22Rv1 (cell line): Measurements from ENCODE around the gene ZCCHC17.

Experiments
- ZFX ChIP-seq: fragments of 450-650 bp; IDR thresholded peaks from 2 replicates; pipeline ENCODE4 v1.6.1; 2017; ENCODE audit warnings: antibody characterized with exemption, borderline replicate concordance
- TF ChIP-seq, protein P1 (sequence below): fragments of 450-650 bp; IDR thresholded peaks from 2 replicates; pipeline ENCODE4 v1.5.1; 2017; ENCODE audit warnings: mild to moderate bottlenecking

DNA sequence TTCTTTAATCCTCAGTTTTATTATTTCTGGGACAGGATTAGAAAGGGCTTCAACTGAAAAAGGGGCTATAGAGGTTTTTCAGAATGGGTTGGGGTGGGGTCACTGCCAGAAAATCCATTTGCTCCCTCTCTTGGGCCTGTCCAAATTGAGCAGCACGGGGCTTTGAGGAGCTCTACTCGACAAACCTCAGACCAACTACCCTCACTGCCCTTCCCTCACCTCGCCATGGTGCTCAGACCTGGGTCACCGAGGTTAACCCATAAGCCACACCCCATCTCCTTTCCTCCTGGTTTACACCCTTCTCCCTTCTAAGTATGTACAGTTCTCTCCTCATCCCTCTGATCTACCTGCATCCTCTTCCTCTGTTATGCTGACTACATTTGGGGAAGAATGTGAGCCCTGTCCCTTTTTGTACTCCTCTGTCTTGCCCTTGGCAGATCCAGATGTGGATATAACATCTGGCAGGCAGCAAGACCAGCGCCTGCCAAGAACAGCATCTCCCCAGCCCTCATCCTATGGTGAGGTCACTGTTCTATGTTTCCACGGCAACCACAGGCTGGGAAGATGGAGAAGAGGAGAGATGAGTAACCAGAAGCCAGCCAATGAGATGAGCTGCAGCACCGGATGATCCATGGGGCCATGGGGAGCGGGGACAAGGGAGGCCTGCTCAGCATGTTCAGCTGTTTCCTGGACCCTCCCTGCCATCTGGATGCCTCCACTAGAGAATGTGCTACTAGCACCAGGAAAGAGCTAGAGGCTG is 79.7 kb downstream of the ZCCHC17 start:
- TF ChIP-seq, protein P1, sequence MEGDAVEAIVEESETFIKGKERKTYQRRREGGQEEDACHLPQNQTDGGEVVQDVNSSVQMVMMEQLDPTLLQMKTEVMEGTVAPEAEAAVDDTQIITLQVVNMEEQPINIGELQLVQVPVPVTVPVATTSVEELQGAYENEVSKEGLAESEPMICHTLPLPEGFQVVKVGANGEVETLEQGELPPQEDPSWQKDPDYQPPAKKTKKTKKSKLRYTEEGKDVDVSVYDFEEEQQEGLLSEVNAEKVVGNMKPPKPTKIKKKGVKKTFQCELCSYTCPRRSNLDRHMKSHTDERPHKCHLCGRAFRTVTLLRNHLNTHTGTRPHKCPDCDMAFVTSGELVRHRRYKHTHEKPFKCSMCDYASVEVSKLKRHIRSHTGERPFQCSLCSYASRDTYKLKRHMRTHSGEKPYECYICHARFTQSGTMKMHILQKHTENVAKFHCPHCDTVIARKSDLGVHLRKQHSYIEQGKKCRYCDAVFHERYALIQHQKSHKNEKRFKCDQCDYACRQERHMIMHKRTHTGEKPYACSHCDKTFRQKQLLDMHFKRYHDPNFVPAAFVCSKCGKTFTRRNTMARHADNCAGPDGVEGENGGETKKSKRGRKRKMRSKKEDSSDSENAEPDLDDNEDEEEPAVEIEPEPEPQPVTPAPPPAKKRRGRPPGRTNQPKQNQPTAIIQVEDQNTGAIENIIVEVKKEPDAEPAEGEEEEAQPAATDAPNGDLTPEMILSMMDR, result no peak
- no peak for TF ChIP-seq ZFX
